HUES64 (cell line): Measurements from ENCODE around the gene LCNL1.

Experiments used
- H3K27ac ChIP-seq: 2 replicates; pipeline ENCODE4 v1.7.0; 2013; ENCODE audit warnings: low read depth, low read length, inconsistent platforms
- H3K27me3 ChIP-seq: 2 replicates; pipeline ENCODE4 v1.6.1; 2013; ENCODE audit warnings: mild to moderate bottlenecking, low read length; ENCODE audit not compliant: insufficient read depth
- H3K36me3 ChIP-seq: 2 replicates; pipeline ENCODE4 v1.6.1; 2013; ENCODE audit warnings: mild to moderate bottlenecking, low read length; ENCODE audit not compliant: insufficient read depth
- H3K4me1 ChIP-seq: 2 replicates; pipeline ENCODE4 v1.6.1; 2013; ENCODE audit warnings: mild to moderate bottlenecking, low read length, moderate library complexity; ENCODE audit not compliant: insufficient read depth
- H3K4me3 ChIP-seq: 2 replicates; pipeline ENCODE4 v1.5.1; 2013; ENCODE audit warnings: mild to moderate bottlenecking, low read length, moderate library complexity
- H3K9ac ChIP-seq: 2 replicates; pipeline ENCODE4 v1.6.1; 2013; ENCODE audit warnings: mild to moderate bottlenecking, low read depth, low read length
- H3K9me3 ChIP-seq: 2 replicates; pipeline ENCODE4 v1.6.1; 2013; ENCODE audit warnings: low read depth, low read length; ENCODE audit not compliant: insufficient read depth
- WGBS: fragments of 150-250, 120-280 bp; methylation state at CpG from one replicate; pipeline ENCODE4 v1.1.7; 2013; ENCODE audit warnings: missing lambda C conversion rate; 5-methylcytosine and 5-hydroxymethylcytosine counted together

The LCNL1 gene

GRCh38 chr9:136942112-136942880 lies 40.5 kb upstream of the LCNL1 start:
- no peaks in the 10 kb centered on the region for H3K9me3 ChIP-seq
- H3K9ac ChIP-seq, result no peak overlapping the region
- no peaks in the 10 kb centered on the region for H3K27me3 ChIP-seq
- no peak overlapping the region for H3K27ac ChIP-seq
- peaks cover 40% of the 10 kb centered on the region for H3K36me3 ChIP-seq
- 95% methylated on average over 60 of the region's 60 CpGs for WGBS
- no peak overlapping the region for H3K4me3 ChIP-seq
- no peaks in the 10 kb centered on the region for H3K4me1 ChIP-seq

GRCh38 chr9:136942881-136943230 lies 39.9 kb upstream of the LCNL1 start:
- Histone ChIP-seq H3K27ac (no peak overlapping the region), H3K4me1 (no peaks in the 10 kb centered on the region; the same call in 1 of the 2 replicates), H3K27me3 (no peaks in the 10 kb centered on the region), H3K9me3 (no peaks in the 10 kb centered on the region), H3K9ac (no peak overlapping the region), H3K36me3 (peaks cover 40% of the 10 kb centered on the region), H3K4me3 (no peak overlapping the region)
- WGBS, result 97% methylated on average over 16 of the region's 16 CpGs

GRCh38 chr9:136943291-136944211 lies 39.2 kb upstream of the LCNL1 start:
- Histone ChIP-seq H3K9ac (peak overlapping the region; percentile 86), H3K9me3 (no peaks in the 10 kb centered on the region), H3K4me3 (peak overlapping the region; percentile 93), H3K4me1 (no peaks in the 10 kb centered on the region; the same call in 1 of the 2 replicates), H3K36me3 (peaks cover 40% of the 10 kb centered on the region), H3K27ac (peak overlapping the region; percentile 41; the same call in 1 of the 2 replicates), H3K27me3 (no peaks in the 10 kb centered on the region)
- 30% methylated on average over 61 of the region's 61 CpGs for WGBS

GRCh38 chr9:136944212-136944518 lies 38.6 kb upstream of the LCNL1 start:
- WGBS, result under 1% methylated on average over 45 of the region's 45 CpGs
- Histone ChIP-seq H3K4me1 (no peaks in the 10 kb centered on the region; the same call in 1 of the 2 replicates), H3K9me3 (no peaks in the 10 kb centered on the region), H3K27me3 (no peaks in the 10 kb centered on the region), H3K9ac (peak overlapping the region; percentile 86), H3K4me3 (peak overlapping the region; percentile 93), H3K27ac (peak overlapping the region; percentile 68; the same call in 1 of the 2 replicates), H3K36me3 (peaks cover 37% of the 10 kb centered on the region)

- Histone ChIP-seq H3K9ac (peak within 1 kb of the TSS; percentile 86), H3K4me3 (peak within 1 kb of the TSS; percentile 93), H3K27me3 (no peaks in the 10 kb centered on the region), H3K27ac (peak within 1 kb of the TSS; percentile 68; the same call in 1 of the 2 replicates), H3K4me1 (no peaks in the 10 kb centered on the region; the same call in 1 of the 2 replicates), H3K9me3 (no peaks in the 10 kb centered on the region), H3K36me3 (peaks cover 32% of the 10 kb centered on the region)
- 6% methylated on average over 74 of the region's 74 CpGs for WGBS
Observed at GRCh38 chr9:136944519-136945332, 38.1 kb upstream of the LCNL1 start, which contains the start of the genes C8G and FBXW5. TSS of gene C8G (plus strand) at chr9:136945243. CDS start at chr9:136945321, 78 bp downstream. TSS of gene FBXW5 (minus strand) at chr9:136944738. CDS start at chr9:136944083, 655 bp downstream.

GRCh38 chr9:136945333-136946227 lies 37.2 kb upstream of the LCNL1 start:
- peaks cover 4% of the 10 kb centered on the region for H3K4me1 ChIP-seq
- H3K27ac ChIP-seq, result no peak overlapping the region
- WGBS, result 87% methylated on average over 30 of the region's 30 CpGs
- H3K4me3 ChIP-seq, result no peak overlapping the region
- H3K9ac ChIP-seq, result no peak overlapping the region
- H3K36me3 ChIP-seq, result peaks cover 24% of the 10 kb centered on the region
- no peaks in the 10 kb centered on the region for H3K9me3 ChIP-seq
- H3K27me3 ChIP-seq, result no peaks in the 10 kb centered on the region

- H3K4me1 ChIP-seq, result peaks cover 7% of the 10 kb centered on the region
- peaks cover 15% of the 10 kb centered on the region for H3K36me3 ChIP-seq
- H3K9ac ChIP-seq, result no peak overlapping the region
- no peak overlapping the region for H3K27ac ChIP-seq
- no peaks in the 10 kb centered on the region for H3K9me3 ChIP-seq
- WGBS, result 92% methylated on average over 27 of the region's 27 CpGs
- no peaks in the 10 kb centered on the region for H3K27me3 ChIP-seq
- H3K4me3 ChIP-seq, result no peak overlapping the region
Observed at GRCh38 chr9:136946228-136947027, 36.4 kb upstream of the LCNL1 start.

- H3K9ac ChIP-seq, result no peak overlapping the region; the same call in 1 of the 2 replicates
- peaks cover 7% of the 10 kb centered on the region for H3K36me3 ChIP-seq
- peaks cover 7% of the 10 kb centered on the region for H3K4me1 ChIP-seq
- H3K27ac ChIP-seq, result no peak overlapping the region
- H3K9me3 ChIP-seq, result no peaks in the 10 kb centered on the region
- 78% methylated on average over 26 of the region's 26 CpGs for WGBS
- H3K27me3 ChIP-seq, result no peaks in the 10 kb centered on the region
- no peak overlapping the region for H3K4me3 ChIP-seq
Observed at GRCh38 chr9:136947028-136947891, 35.5 kb upstream of the LCNL1 start.

GRCh38 chr9:136947955-136948510 lies 34.8 kb upstream of the LCNL1 start:
- Histone ChIP-seq H3K36me3 (no peaks in the 10 kb centered on the region), H3K4me1 (peaks cover 7% of the 10 kb centered on the region), H3K9ac (no peak overlapping the region), H3K4me3 (no peak overlapping the region), H3K9me3 (no peaks in the 10 kb centered on the region), H3K27ac (no peak overlapping the region), H3K27me3 (no peaks in the 10 kb centered on the region)
- WGBS, result 58% methylated on average over 15 of the region's 15 CpGs
